GM19467 (cell line): ENCODE measurements around the gene NTM.

Experiments
- ATAC-seq: cut with Tn5 transposase; IDR thresholded peaks from one replicate; pipeline ENCODE4 v1.9.1; 2021; ENCODE audit warnings: mild to moderate bottlenecking, moderate library complexity; ENCODE audit not compliant: unreplicated experiment

The NTM gene

DNA sequence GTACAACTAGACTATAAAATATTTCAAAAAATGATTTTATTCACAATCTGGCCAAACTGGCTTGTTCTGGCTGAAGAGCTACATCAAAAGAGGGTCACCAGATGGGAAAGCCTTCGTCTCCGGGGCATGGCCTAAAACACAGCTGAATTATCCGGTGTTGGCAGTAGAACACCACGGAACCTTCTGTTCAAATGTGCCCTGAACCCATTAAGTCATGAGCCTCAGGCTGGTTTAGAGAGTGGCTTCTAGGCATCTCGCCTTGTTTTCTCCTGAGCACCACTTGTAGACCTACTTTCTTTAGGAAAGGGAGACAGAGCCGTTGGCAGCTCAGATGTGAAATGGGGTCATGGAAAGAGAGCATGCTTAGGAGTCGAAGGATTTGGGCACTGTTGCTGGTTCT, 890.2 kb downstream of the NTM start:
- no peak for ATAC-seq

GRCh38 chr11:132263241-132263640, 892.8 kb downstream of the NTM start:
- ATAC-seq: no peak

DNA sequence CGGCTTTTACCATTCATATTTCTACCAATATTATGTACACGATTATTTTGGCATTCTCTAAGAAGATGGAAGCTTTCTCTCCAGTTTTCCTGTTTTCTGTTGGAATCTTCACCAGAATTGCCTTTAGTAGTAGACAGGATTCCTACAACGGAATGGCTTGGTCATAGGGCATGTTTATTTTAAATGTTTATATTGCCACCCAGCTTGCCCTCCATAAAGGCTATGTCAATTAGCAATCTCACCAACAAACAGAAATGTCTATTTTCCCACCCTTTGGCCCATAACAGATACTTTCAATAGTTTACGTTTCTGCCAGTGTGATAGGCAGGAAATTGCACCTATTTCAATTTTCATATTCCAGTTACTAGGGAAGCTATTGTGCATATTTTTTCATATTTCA, 893.5 kb downstream of the NTM start:
- ATAC-seq: no peak

DNA sequence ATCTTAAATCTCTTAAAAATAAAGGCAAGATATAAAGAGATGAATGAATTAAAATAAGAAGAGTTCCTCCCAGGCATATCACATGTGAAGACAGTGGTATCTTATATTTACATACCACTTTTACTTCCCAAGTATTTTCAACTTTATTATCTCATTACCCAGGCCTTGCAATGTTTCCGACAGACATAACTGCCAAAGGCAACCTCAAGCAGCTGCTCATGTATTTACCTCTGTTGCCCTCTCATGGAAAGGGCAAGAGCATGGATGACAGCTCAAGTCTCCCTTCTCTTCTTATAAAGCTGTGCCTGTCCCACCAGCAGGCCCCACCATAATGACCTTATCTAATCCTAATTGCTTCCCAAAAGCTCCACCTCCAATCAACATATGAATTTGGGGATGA, 894.2 kb downstream of the NTM start:
- no peak for ATAC-seq

DNA sequence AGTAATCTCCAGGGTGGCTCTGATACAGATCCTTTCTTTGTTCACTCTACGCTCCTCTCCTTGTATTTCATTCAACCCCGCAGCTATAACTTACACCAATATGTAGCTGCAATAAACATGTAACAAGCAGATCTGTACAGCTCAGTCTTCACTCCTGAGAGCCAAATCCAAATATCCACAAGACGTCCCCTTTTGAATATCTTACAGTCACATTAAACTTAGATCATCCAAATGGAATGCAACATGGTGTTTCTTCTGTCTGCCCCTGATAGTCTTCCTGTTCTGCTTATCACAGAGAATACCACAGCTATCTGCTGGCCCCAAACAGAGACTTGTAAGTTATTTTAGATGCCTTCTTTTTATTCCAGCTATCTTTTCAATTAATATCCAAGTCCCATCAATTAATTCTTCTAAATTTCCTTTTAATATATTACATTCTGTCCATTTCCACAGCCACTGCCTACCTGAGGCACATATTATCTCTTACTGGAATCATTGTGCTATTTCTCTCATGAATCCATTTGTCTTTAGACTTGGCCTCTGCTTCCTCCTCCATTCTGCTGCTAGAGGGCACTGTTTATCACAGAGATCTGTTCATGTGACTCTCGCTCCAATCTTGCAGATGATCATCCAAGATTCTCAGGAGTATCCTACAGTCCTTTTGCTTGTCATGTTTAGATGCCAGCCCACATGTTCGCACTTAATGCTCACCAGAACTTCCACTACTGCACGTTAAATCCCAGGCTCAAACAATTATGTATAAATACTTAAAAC, 908.6 kb downstream of the NTM start:
- ATAC-seq: no peak

- no peak for ATAC-seq
Observed at GRCh38 chr11:132284048-132284447, 913.6 kb downstream of the NTM start.

DNA sequence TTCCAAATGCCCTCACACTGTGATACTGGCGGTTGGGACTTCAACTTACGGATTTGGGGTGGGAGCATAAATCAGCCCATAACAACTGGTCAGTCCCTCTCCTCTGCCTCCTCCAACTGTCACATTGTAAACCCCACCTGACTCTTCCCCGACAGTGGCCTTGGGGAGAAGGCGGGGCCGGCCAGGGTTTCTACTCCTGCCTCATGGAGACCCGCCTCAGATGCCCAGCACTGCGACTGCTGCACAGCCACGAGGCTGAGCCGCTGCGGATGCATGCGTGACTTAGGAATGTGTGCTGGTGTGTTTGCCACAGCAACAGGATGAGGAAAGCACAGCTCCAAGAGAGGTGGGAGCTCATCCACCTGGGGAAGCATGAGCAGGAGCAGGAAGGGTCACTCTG, 914.2 kb downstream of the NTM start:
- ATAC-seq: no peak

GRCh38 chr11:132285631-132286030, 915.2 kb downstream of the NTM start:
- ATAC-seq: no peak

DNA sequence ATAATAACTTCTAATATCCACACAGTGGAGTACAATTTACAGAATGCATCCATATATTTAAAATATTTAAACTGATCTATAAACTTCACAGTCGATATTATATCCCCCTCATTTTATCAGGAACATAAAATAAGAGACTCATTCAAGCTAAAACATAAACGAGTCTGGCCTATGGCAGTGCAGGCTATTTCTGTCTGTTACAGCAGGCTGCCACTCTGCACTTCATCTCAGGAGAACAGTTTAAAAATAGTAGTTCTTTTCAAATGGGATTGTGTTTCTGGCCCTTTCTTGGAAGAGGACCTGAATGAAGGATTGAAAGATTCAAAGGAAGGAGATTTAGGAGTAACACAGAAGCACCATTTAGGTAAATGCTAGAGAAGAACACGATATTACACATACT, 915.7 kb downstream of the NTM start:
- no peak for ATAC-seq

DNA sequence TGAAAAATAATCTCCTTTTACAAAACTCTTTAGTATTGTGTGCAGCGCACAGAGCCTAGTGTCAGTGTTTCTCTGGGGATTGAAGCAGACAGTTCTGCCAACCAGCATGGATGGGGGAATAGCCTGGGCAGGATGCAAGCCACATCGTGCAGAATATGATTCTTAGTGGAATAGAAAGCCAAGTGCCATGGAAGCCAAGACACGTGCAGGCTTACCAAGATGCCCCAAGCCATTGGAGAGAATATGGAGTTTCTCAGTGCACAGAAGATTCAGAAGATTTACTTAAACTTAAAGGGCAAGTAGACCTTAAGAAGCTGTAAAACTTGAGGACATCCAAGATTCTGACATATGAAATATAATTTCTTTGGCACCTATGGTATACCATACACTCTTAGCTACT, 917.6 kb downstream of the NTM start:
- ATAC-seq: no peak

DNA sequence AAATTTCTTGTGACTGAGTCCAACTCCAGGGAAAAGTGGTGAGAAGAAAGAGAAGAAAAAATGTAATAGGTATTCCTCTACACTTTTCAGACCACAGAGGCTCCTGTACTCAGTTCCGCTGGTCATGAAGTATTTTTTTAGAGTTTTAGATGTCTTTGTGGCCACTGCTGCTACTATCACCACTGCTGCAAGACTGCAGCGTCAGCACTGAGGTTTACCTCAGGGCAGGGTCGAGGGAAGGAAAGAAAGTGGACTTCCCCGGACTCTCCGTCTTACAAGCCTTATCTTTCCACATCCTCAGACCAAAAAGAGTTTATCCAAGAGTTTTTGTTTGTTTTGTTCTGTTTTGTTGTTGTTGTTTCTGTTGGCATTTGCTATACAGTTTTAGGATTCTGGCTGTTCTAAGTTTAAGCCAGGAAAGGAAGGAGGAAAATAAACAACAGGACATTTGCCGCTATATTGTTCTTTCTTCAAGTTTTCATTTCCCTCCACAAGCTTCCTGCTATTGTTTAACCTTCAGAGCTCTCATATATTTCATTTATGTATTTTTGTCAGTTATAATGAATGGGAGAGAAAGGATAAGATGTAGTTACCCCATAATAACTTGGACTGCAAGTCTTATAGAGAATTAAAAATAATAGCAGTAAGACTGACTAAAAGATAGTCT, 919.3 kb downstream of the NTM start:
- ATAC-seq: no peak

DNA sequence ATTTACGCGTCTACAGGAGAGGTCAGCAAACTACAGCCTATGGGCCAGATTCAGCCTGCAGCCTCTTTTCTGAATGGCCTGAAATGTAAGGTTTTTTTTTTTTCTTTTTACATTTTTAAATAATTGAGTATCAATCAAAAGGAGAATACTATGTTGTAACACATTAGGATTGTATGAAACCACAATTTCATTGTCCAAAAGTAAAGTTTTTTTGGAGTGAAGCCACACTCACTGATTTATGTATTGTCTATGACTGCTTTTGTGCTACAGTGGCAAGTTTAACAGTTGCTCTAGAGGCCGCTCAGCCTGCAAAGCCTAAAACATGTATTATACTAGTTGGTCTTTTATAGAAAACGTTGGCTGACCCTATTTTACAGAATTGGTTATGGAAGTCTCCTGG, 923.2 kb downstream of the NTM start:
- ATAC-seq: no peak

- ATAC-seq: no peak
Observed at GRCh38 chr11:132296946-132297610, 926.7 kb downstream of the NTM start.

GRCh38 chr11:132298357-132298756, 927.9 kb downstream of the NTM start:
- ATAC-seq: no peak

DNA sequence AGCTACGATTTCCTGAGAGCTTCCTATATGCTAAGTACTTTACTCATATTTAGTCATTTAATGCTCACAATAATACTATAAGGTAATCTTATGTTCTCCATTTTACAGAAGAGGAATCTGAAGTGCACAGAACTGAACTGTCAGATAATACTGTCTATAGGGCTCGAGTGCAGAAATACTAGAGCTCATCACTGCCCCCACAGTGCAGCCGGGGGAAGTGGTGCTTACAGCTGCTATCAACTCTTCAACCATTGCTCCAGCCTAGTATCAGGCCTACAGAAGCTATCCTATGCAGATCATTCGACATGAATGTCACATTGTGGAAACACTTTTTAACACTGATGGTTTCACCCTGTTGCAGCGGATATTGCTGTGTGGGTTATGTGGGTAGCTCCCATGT, 929.9 kb downstream of the NTM start:
- ATAC-seq: no peak

- no peak for ATAC-seq
Observed at GRCh38 chr11:132301465-132301864, 931.0 kb downstream of the NTM start.

DNA sequence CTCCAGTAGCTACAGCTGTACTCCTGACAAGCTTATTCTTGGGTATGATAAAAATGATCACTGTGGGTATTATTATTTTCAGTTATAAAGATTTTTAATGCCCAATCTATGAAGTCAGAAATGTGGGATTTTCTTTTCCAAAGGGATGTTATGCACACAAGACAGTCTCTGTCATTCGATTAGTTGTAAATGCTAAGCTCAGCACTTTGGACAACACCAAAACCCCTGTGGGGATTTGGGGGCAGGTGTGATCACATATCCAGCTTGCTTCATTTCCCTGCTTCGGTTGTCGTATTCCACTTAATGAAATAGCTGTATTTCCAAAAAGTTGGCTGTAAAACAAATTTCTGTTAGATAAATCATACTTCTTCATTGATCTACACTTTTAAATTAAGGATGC, 931.5 kb downstream of the NTM start:
- no peak for ATAC-seq

DNA sequence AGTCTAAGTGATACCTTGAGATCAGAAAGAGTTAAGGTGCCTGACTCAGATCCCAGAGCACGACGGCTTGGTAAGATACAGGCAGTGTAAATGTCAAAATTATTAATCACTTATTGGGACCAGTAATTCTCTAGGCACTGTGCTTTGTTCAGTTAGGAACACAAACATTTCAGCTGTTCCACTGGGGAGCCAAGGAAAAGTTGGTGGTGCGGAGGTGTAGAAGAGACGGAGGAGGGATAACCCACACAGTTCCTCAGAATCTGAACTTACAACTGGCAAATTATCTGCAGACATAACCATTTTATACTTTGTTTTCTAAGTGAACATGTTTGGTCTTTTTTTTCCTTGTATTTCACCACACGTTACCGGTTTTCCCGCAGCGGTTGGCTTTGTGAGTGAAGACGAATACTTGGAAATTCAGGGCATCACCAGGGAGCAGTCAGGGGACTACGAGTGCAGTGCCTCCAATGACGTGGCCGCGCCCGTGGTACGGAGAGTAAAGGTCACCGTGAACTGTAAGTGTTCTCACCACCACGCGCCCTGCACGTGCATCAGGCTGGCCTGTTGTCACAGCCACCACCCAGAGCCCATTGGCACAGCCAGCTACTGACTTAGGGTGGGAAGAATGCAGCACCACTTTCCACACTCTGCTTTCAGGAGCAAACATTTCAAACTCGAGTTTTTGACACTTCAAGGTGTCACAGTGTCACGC, 937.0 kb downstream of the NTM start:
- ATAC-seq: no peak

DNA sequence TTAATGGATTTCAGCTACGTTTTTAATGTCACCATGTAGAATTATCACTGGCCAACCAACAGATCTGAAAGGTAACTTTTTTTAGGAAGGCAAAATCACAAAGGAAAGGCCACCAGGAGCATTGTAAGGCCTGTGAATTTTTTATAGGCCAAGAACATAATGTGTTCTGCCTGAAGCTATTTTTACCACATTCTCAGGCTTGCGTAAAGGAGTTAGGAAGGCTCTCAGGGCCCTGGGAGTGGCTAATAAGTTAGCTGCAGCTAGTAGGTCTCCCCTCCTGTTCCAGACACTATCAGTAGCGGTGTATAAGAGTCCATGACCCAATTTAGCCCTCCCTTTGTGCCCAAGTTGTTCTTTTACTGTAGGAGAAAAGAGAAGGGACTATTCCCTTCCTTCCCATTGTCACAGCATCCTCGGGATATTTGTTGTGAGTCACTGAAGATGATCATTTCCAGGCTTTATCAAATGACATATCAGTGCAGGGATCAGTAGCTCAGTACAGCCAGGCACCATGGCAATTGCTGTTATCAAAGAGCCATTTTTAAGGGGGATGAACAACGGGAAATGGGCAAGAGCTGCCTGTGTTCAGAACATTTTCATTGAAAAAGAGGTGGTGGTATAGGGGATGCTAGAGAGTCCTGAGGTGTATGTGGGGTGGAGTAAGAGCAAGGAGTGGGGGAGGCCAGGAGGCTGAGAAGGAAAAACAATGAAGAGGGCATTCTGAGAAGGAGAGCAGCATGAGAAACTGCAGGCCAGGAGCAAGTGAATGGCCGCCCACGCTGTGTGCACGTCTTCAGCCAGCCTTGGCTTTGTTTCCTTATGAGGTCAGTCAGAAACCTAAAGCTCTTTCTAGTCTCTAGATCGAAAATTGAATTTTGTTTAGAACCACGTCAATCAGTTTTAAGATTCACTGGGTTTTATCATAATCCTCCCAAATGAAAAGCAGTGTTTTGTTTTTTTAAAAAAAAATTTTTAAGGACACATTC, 940.3 kb downstream of the NTM start:
- ATAC-seq: no peak

DNA sequence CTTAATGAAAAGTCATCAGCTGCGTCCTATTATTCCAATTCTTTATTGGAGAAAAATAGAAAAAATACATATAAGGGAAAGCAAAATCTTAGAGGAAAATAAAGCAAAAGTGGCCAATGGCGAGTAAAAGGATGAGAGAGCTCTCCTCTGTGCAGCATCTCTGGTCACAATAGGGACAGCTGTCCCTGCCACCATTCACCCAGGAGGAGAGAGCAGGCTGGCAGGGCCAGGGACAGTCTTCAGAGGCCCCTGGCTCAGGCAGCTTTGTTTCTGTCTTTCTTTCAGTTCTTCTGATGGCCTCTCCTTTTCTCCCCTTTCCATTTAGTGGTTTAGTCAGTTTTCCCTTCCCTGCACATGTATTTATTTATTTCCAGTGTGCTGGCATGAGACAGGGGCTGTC, 941.3 kb downstream of the NTM start:
- ATAC-seq: no peak
